Sigmoid colon (tissue), 7 donors: ENCODE measurements around the gene ADD2. TPM values are rescaled to one million over a fixed set of nuclear protein-coding genes. Genes with fewer than 3 reads are reported as not detected.

Experiments used
- DNase-seq: peaks from one replicate; pipeline ENCODE4 v3.0.0-alpha.2; 2019
- H3K27ac ChIP-seq, 4 donors: fragments of 200-600 bp; sonication (generic); one replicate each; pipeline ENCODE4 v1.5.1; 2016 to 2019; ENCODE audit warnings: mild to moderate bottlenecking in 1 of 4
- H3K27me3 ChIP-seq, 3 donors: fragments of 200-600 bp; sonication (generic); one replicate each; pipeline ENCODE4 v1.5.1; 2019; ENCODE audit warnings: mild to moderate bottlenecking in 1 of 3
- H3K36me3 ChIP-seq, 4 donors: fragments of 200-600 bp; sonication (generic); one replicate each; pipeline ENCODE4 v1.5.1; 2016 to 2019
- H3K4me1 ChIP-seq, 4 donors: fragments of 200-600 bp; sonication (generic); one replicate each; pipeline ENCODE4 v1.5.1; 2017 to 2019
- H3K4me3 ChIP-seq, 4 donors: fragments of 200-600 bp; sonication (generic); one replicate each; pipeline ENCODE4 v1.5.1; 2017 to 2019; ENCODE audit warnings: mild to moderate bottlenecking in 2 of 4, moderate library complexity in 1 of 4
- H3K9me3 ChIP-seq, 4 donors: fragments of 200-600 bp in 3 of 4; sonication (generic) in 3 of 4; one replicate each; pipeline versions ENCODE4 v1.5.1 to v1.6.1; 2013 to 2019
- CTCF ChIP-seq, 4 experiments: fragments of 450-650 bp in 3 of 4; fragments of 200-600 bp in 1 of 4; IDR thresholded peaks; one replicate each; pipeline ENCODE4 v1.5.1; 2016 to 2019; ENCODE audit warnings: antibody characterized with exemption in 4 of 4, mild to moderate bottlenecking in 3 of 4, moderate library complexity in 2 of 4
- EP300 ChIP-seq, 4 donors: sonication (generic); formaldehyde crosslinking; IDR thresholded peaks; one replicate each; pipeline ENCODE4 v1.6.1; 2017; ENCODE audit warnings: antibody characterized with exemption in 4 of 4
- POLR2A ChIP-seq, 2 donors: fragments of 450-650 bp; IDR thresholded peaks; one replicate each; pipeline ENCODE4 v1.6.1; 2016; ENCODE audit warnings: antibody characterized with exemption in 2 of 2, mild to moderate bottlenecking in 2 of 2, moderate library complexity in 2 of 2
- POLR2AphosphoS5 ChIP-seq, 4 donors: sonication (generic); formaldehyde crosslinking; IDR thresholded peaks; one replicate each; pipeline ENCODE4 v1.6.1; 2017; ENCODE audit warnings: antibody characterized with exemption in 4 of 4
- WGBS, 2 donors: extraction: QIAGEN DNeasy Blood & Tissue Kit; methylation state at CpG; one replicate each; pipeline ENCODE4 v1.1.7; 2013; 5-methylcytosine and 5-hydroxymethylcytosine counted together
- intact Hi-C: fragments of 100-400 bp; cut with DNase I; formaldehyde crosslinking; loops from one replicate; pipeline ENCODE4 v1.15.1; 2023
- polyA plus RNA-seq, 3 donors: library from polyadenylated mRNA; stranded (reverse); fragments of 200-250 nt; gene quantifications; one replicate each; pipeline ENCODE4 v1.2.3, GENCODE V29; 2013
- total RNA-seq, 4 donors: library from RNA; depleted of rRNA; stranded (reverse); fragments of >200 nt; gene quantifications; one replicate each; pipeline ENCODE4 v1.1.0, GENCODE V29; 2016
- donor health status: healthy with polysubstance abuse.
- donor health status: Bipolar disorder and iron deficiency.
- donor health status: healthy.

ADD2 gene
- total and polyA plus RNA-seq, 7 donors, result under 0.01 to 5.8 (median 3.2) TPM; not detected in 1

GRCh38 chr2:70679259-70679658 is 88.7 kb downstream of the ADD2 start:
- Histone ChIP-seq H3K27ac (no peak overlapping the region), H3K4me1 (no peaks in the 10 kb centered on the region), H3K9me3 (no peaks in the 10 kb centered on the region), H3K27me3 (no peaks in the 10 kb centered on the region), H3K36me3 (no peaks in the 10 kb centered on the region), H3K4me3 (no peak overlapping the region)
- DNase-seq, result peak; percentile 22
- TF ChIP-seq CTCF (IDR thresholded peaks at IDR 0.05) (no peak), POLR2AphosphoS5 (IDR thresholded peaks at IDR 0.05) (no peak), EP300 (IDR thresholded peaks at IDR 0.05) (no peak), POLR2A (IDR thresholded peaks at IDR 0.05) (no peak)
- WGBS, 2 donors, result 66 to 72% methylated on average over 1 of the region's 1 CpG
- intact Hi-C loops, result no loop called here

- TF ChIP-seq POLR2A (IDR thresholded peaks at IDR 0.05), result no peak
- TF ChIP-seq CTCF (IDR thresholded peaks at IDR 0.05), result no peak
- no peak overlapping the region for H3K27ac ChIP-seq
- H3K27me3 ChIP-seq, result no peaks in the 10 kb centered on the region
- no peaks in the 10 kb centered on the region for H3K9me3 ChIP-seq
- WGBS, 2 donors, result 89 to 92% methylated on average over 17 of the region's 17 CpGs
- no peaks in the 10 kb centered on the region for H3K4me1 ChIP-seq
- no peaks in the 10 kb centered on the region for H3K36me3 ChIP-seq
- peak; percentile 51 for DNase-seq
- intact Hi-C loops, result no loop called here
- H3K4me3 ChIP-seq, result no peak overlapping the region
Measured at GRCh38 chr2:70678576-70679143, 89.3 kb downstream of the ADD2 start.

GRCh38 chr2:70676301-70677035 is 91.5 kb downstream of the ADD2 start:
- Histone ChIP-seq H3K27me3 (no peaks in the 10 kb centered on the region), H3K9me3 (no peaks in the 10 kb centered on the region), H3K36me3 (no peaks in the 10 kb centered on the region), H3K27ac (no peak overlapping the region), H3K4me1 (no peaks in the 10 kb centered on the region), H3K4me3 (no peak overlapping the region)
- 92 to 93% methylated on average over 20 of the region's 20 CpGs for WGBS, 2 donors
- peak; percentile 45 for DNase-seq
- TF ChIP-seq EP300 (IDR thresholded peaks at IDR 0.05) (no peak), POLR2A (IDR thresholded peaks at IDR 0.05) (no peak)
- intact Hi-C loops, result no loop called here

GRCh38 chr2:70675862-70676261 is 92.1 kb downstream of the ADD2 start:
- Histone ChIP-seq H3K36me3 (no peaks in the 10 kb centered on the region), H3K27me3 (no peaks in the 10 kb centered on the region), H3K9me3 (no peaks in the 10 kb centered on the region), H3K4me1 (no peaks in the 10 kb centered on the region), H3K4me3 (no peak overlapping the region), H3K27ac (no peak overlapping the region)
- DNase-seq, result peak; percentile 4
- intact Hi-C loops, result no loop called here
- TF ChIP-seq POLR2AphosphoS5 (IDR thresholded peaks at IDR 0.05) (no peak), EP300 (IDR thresholded peaks at IDR 0.05) (no peak), CTCF (IDR thresholded peaks at IDR 0.05) (no peak), POLR2A (IDR thresholded peaks at IDR 0.05) (no peak)
- 91 to 96% methylated on average over 2 of the region's 2 CpGs for WGBS, 2 donors

GRCh38 chr2:70674636-70675430 is 93.2 kb downstream of the ADD2 start:
- no peak overlapping the region for H3K4me3 ChIP-seq
- no peaks in the 10 kb centered on the region for H3K9me3 ChIP-seq
- no peak for TF ChIP-seq POLR2AphosphoS5 (IDR thresholded peaks at IDR 0.05)
- no peak for TF ChIP-seq CTCF (IDR thresholded peaks at IDR 0.05)
- TF ChIP-seq EP300 (IDR thresholded peaks at IDR 0.05), result no peak
- TF ChIP-seq POLR2A (IDR thresholded peaks at IDR 0.05), result no peak
- WGBS, 2 donors, result 91 to 92% methylated on average over 11 of the region's 11 CpGs
- H3K36me3 ChIP-seq, result no peaks in the 10 kb centered on the region
- H3K27me3 ChIP-seq, result no peaks in the 10 kb centered on the region
- no peak overlapping the region for H3K27ac ChIP-seq
- intact Hi-C loops, result no loop called here
- peak; percentile 20 for DNase-seq
- H3K4me1 ChIP-seq, result no peaks in the 10 kb centered on the region
